ENCODE results near the gene MIDN. TPM values are rescaled to one million over a fixed set of nuclear protein-coding genes. Genes with fewer than 3 reads are reported as not detected.

The MIDN gene
- polyA plus RNA-seq, 2 of the 4 experiments (the other 2 are of a cell fraction), result 9.1 to 31.4 TPM

- H3K4me1 ChIP-seq, result peaks cover 55% of the 10 kb centered on the region
- no peaks in the 10 kb centered on the region for H3K9me3 ChIP-seq
- no peak overlapping the region for H3K4me2 ChIP-seq
- TF ChIP-seq JUN (IDR thresholded peaks at IDR 0.05) (0 out of 5 replicates have a peak, but pooled peaks of 1 of the 2 experiments have one; percentile 17), E2F6 (IDR thresholded peaks at IDR 0.05; ENCODE audit: borderline replicate concordance, low read depth) (no peak), CEBPB (IDR thresholded peaks at IDR 0.05) (no peak)
- CTCF ChIA-PET, result interaction anchor here (0.7 to 5.3 kb wide), 2 partner anchors 20 to 28 kb away, joined by 3 to 39 read pairs; no protein-coding TSS in a partner anchor
- ATAC-seq, result no peak
- no peak for DNase-seq (ENCODE audit: low read depth in 1 of 2, low spot score in 1 of 2)
- WGBS (ENCODE audit: missing lambda C conversion rate), result 93% methylated on average over 33 of the region's 33 CpGs
- FAIRE-seq, result no peak
- H3K4me3 ChIP-seq, result no peak overlapping the region
- no peak overlapping the region for H3K27ac ChIP-seq
- POLR2A ChIA-PET, result interaction anchor here (0.6 to 0.8 kb wide), 2 partner anchors 20 to 172 kb away, joined by 4 to 6 read pairs; no protein-coding TSS in a partner anchor
These were observed 24.3 kb downstream of the MIDN start for GRCh38 chr19:1272423-1273262.

GRCh38 chr19:1273263-1274041 is 25.1 kb downstream of the MIDN start:
- POLR2A ChIA-PET, result interaction anchor here (0.6 to 0.8 kb wide), 2 partner anchors 21 to 171 kb away, joined by 4 to 6 read pairs; no protein-coding TSS in a partner anchor
- DNase-seq (ENCODE audit: low read depth in 1 of 2, low spot score in 1 of 2) (no peak), FAIRE-seq (no peak), ATAC-seq (no peak)
- TF ChIP-seq NFE2L2 (conservative IDR thresholded peaks at IDR 0.05; ENCODE audit: low read length), result no peak
- no peak for TF ChIP-seq HDAC2 (IDR thresholded peaks at IDR 0.05)
- no peak for TF ChIP-seq CHD2 (IDR thresholded peaks at IDR 0.05; ENCODE audit: low read length, partially characterized antibody)
- TF ChIP-seq HOXB5 (CRISPR knock-in tag; IDR thresholded peaks at IDR 0.05), result no peak
- TF ChIP-seq CEBPB (IDR thresholded peaks at IDR 0.05), result no peak
- TF ChIP-seq KDM5A (IDR thresholded peaks at IDR 0.05), result no peak
- TF ChIP-seq CBX2 (IDR thresholded peaks at IDR 0.05; ENCODE audit: borderline replicate concordance, low read depth), result no peak
- TF ChIP-seq ESRRA (IDR thresholded peaks at IDR 0.05; ENCODE audit: borderline replicate concordance, low read length), result no peak
- TF ChIP-seq PBX3 (IDR thresholded peaks at IDR 0.05), result no peak
- TF ChIP-seq BCL3 (IDR thresholded peaks at IDR 0.05), result no peak
- TF ChIP-seq EP300 (IDR thresholded peaks at IDR 0.05), result no peak
- no peak for TF ChIP-seq POLR2AphosphoS2 (conservative IDR thresholded peaks at IDR 0.05; ENCODE audit: low read length)
- TF ChIP-seq ZFP36 (IDR thresholded peaks at IDR 0.05; ENCODE audit: borderline replicate concordance, partially characterized antibody), result no peak
- no peak for TF ChIP-seq SMC3 (IDR thresholded peaks at IDR 0.05)
- TF ChIP-seq EHMT2 (IDR thresholded peaks at IDR 0.05; ENCODE audit: low read depth), result no peak
- no peak for TF ChIP-seq ZSCAN20 (CRISPR knock-in tag; IDR thresholded peaks at IDR 0.05)
- no peak for TF ChIP-seq HES2 (IDR thresholded peaks at IDR 0.05)
- no peak for TF ChIP-seq MYC (IDR thresholded peaks at IDR 0.05; ENCODE audit: borderline replicate concordance, low read length)
- Histone ChIP-seq H3K27ac (no peak overlapping the region), H3K4me3 (no peak overlapping the region), H3K9me3 (no peaks in the 10 kb centered on the region), H3K4me2 (0 out of 3 replicates have a peak overlapping the region, but pooled peaks have one; percentile 99), H3K4me1 (peaks cover 47% of the 10 kb centered on the region)
- 95% methylated on average over 18 of the region's 25 CpGs for WGBS (ENCODE audit: missing lambda C conversion rate)
- CTCF ChIA-PET, result interaction anchor here (5.3 kb wide), 1 partner anchor 29 kb away, joined by 39 read pairs; no protein-coding TSS in a partner anchor

Measured in A549 (cell line).